Fibroblast of lung (primary cell): Measurements from ENCODE around the gene CFL2. TPM values are rescaled to one million over a fixed set of nuclear protein-coding genes. Genes with fewer than 3 reads are reported as not detected.

ENCODE experiments used
- DNase-seq, 2 donors: peaks; one replicate each; pipeline versions ENCODE4 v3.0.0 to v3.0.0-alpha.2; 2010; ENCODE audit warnings: low read depth in 2 of 2
- H2AFZ ChIP-seq: 2 replicates; pipeline ENCODE4 v1.5.1; 2012; ENCODE audit warnings: low read length, control low read depth, inconsistent platforms
- H3K27ac ChIP-seq: 2 replicates; pipeline ENCODE4 v1.5.1; 2011; ENCODE audit warnings: low read length, control low read depth; ENCODE audit not compliant: insufficient read depth
- H3K27me3 ChIP-seq: 2 replicates; pipeline ENCODE4 v1.5.1; 2011; ENCODE audit warnings: mild to moderate bottlenecking, low read length; ENCODE audit not compliant: control insufficient read depth, insufficient read depth
- H3K36me3 ChIP-seq: 2 replicates; pipeline ENCODE4 v1.5.1; 2011; ENCODE audit warnings: low read length; ENCODE audit not compliant: control insufficient read depth, insufficient read depth
- H3K4me1 ChIP-seq: 2 replicates; pipeline ENCODE4 v1.5.1; 2011; ENCODE audit warnings: low read length; ENCODE audit not compliant: control insufficient read depth, insufficient read depth; ENCODE audit errors: extremely low read depth
- H3K4me2 ChIP-seq: 2 replicates; pipeline ENCODE4 v1.5.1; 2011; ENCODE audit warnings: low read length, control low read depth; ENCODE audit not compliant: insufficient read depth; ENCODE audit errors: extremely low read depth
- H3K4me3 ChIP-seq, 4 experiments: fragments of 200-600 bp in 1 of 4; sonication (generic) in 1 of 4; replicated peaks in 1 of 4; 2 replicates each; pipeline ENCODE4 v1.5.1; 2011 to 2016; ENCODE audit warnings: low read length in 4 of 4, low read depth in 3 of 4, mild to moderate bottlenecking in 3 of 4, control low read depth in 2 of 4, inconsistent platforms in 1 of 4, mixed read lengths in 1 of 4; ENCODE audit not compliant: insufficient read depth in 1 of 4; ENCODE audit errors: control extremely low read depth in 1 of 4
- H3K79me2 ChIP-seq: 2 replicates; pipeline ENCODE4 v1.5.1; 2012; ENCODE audit warnings: mild to moderate bottlenecking, low read length, inconsistent platforms; ENCODE audit not compliant: control insufficient read depth, insufficient read depth
- H3K9ac ChIP-seq: 2 replicates; pipeline ENCODE4 v1.5.1; 2011; ENCODE audit warnings: mild to moderate bottlenecking, low read length, control low read depth; ENCODE audit not compliant: insufficient read depth
- H3K9me3 ChIP-seq: 2 replicates; pipeline ENCODE4 v1.5.1; 2012; ENCODE audit warnings: low read depth, low read length; ENCODE audit not compliant: control insufficient read depth, insufficient read depth
- H4K20me1 ChIP-seq: 2 replicates; pipeline ENCODE4 v1.5.1; 2011; ENCODE audit warnings: low read length; ENCODE audit not compliant: control insufficient read depth, insufficient read depth; ENCODE audit errors: extremely low read depth
- EZH2 ChIP-seq: IDR thresholded peaks from 2 replicates; pipeline ENCODE4 v1.5.1; 2012; ENCODE audit warnings: low read length, control low read depth, mild to moderate bottlenecking; ENCODE audit errors: missing control alignments
- polyA plus RNA-seq, 2 donors: library from polyadenylated mRNA; depleted of rRNA in 1 of 2; stranded (reverse) in 1 of 2; unstranded in 1 of 2; fragments of >200 nt; gene quantifications; 2 replicates each; pipeline ENCODE4 v1.2.1, GENCODE V29; 2011 to 2012; ENCODE audit warnings: missing spikeins in 1 of 2
- total RNA-seq: library from RNA; depleted of rRNA; stranded (reverse); fragments of >200 nt; gene quantifications from 2 replicates; pipeline ENCODE4 v1.2.1, GENCODE V29; 2014
- TF ChIP-seq, protein P1 (sequence below), 2 donors: IDR thresholded peaks in 1 of 2; conservative IDR thresholded peaks in 1 of 2; 1 replicate in 1 of 2; 2 replicates in 1 of 2; pipeline ENCODE4 v1.5.1; 2011 to 2012; ENCODE audit warnings: low read length in 2 of 2, control low read depth in 1 of 2, inconsistent platforms in 1 of 2, low read depth in 1 of 2, mild to moderate bottlenecking in 1 of 2

CFL2 gene
- total and polyA plus RNA-seq, 2 donors (not counting 1 experiment from before 2014, with no cell fraction given), result 147 to 362 TPM

DNA sequence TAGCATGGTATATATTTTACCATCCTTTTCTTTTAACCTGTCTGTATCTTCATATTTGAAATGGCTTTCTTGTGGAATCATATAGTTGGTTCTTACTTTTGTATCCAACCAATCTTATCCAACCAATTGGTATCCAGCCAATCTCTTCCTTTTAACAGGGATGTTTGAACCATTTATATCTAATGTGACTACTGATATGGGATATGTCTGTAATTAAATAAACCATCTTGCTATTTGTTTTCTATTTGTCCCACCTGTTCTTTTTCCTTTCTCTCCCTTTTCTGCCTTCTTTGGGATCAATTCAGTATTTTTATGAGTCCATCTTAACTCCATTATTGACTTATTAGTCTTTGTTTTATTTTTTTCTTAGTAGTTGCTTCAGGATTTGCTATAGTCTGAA lies 53.6 kb downstream of the CFL2 start:
- TF ChIP-seq EZH2, result no peak
- TF ChIP-seq, protein P1, sequence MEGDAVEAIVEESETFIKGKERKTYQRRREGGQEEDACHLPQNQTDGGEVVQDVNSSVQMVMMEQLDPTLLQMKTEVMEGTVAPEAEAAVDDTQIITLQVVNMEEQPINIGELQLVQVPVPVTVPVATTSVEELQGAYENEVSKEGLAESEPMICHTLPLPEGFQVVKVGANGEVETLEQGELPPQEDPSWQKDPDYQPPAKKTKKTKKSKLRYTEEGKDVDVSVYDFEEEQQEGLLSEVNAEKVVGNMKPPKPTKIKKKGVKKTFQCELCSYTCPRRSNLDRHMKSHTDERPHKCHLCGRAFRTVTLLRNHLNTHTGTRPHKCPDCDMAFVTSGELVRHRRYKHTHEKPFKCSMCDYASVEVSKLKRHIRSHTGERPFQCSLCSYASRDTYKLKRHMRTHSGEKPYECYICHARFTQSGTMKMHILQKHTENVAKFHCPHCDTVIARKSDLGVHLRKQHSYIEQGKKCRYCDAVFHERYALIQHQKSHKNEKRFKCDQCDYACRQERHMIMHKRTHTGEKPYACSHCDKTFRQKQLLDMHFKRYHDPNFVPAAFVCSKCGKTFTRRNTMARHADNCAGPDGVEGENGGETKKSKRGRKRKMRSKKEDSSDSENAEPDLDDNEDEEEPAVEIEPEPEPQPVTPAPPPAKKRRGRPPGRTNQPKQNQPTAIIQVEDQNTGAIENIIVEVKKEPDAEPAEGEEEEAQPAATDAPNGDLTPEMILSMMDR (conservative IDR thresholded peaks at IDR 0.05 in 1 of 2, IDR thresholded peaks at IDR 0.05 in 1 of 2; ENCODE audit: low read depth in 1 of 2, low read length in 2 of 2), result no peak
- no peak overlapping the region for H3K4me3 ChIP-seq
- no peaks in the 10 kb centered on the region for H3K79me2 ChIP-seq
- no peaks in the 10 kb centered on the region for H3K36me3 ChIP-seq
- H3K9me3 ChIP-seq, result no peaks in the 10 kb centered on the region
- H3K4me2 ChIP-seq, result no peak overlapping the region
- no peak overlapping the region for H3K9ac ChIP-seq
- H3K4me1 ChIP-seq, result peaks cover 5% of the 10 kb centered on the region
- no peak overlapping the region for H2AFZ ChIP-seq
- H3K27me3 ChIP-seq, result no peaks in the 10 kb centered on the region
- no peak for DNase-seq
- no peak overlapping the region for H3K27ac ChIP-seq
- H4K20me1 ChIP-seq, result no peaks in the 10 kb centered on the region

Other genes with a start within 250 kb of the CFL2 start
- 49.1 and 58.0 TPM in 2 replicates for gene EAPP, start 174.9 kb downstream of the CFL2 start, total RNA-seq
- 47.4 and 54.0 TPM in 2 replicates for gene EAPP, start 174.9 kb downstream of the CFL2 start, polyA plus RNA-seq
- 131 and 134 TPM in 2 replicates for gene SNX6, start 84.4 kb downstream of the CFL2 start, total RNA-seq
- gene SNX6, start 84.4 kb downstream of the CFL2 start, polyA plus RNA-seq, result 217 and 232 TPM in 2 replicates
- 30.0 and 35.2 TPM in 2 replicates for gene BAZ1A, start 160.8 kb upstream of the CFL2 start, total RNA-seq
- gene BAZ1A, start 160.8 kb upstream of the CFL2 start, polyA plus RNA-seq, result 21.1 and 28.3 TPM in 2 replicates